ENCODE results near the gene GRID2. TPM values are rescaled to one million over a fixed set of nuclear protein-coding genes. Genes with fewer than 3 reads are reported as not detected.

The GRID2 gene
- total RNA-seq, 1 donor, result not detected

GRCh38 chr4:93409035-93409434, 1105.3 kb downstream of the GRID2 start:
- H3K4me3 ChIP-seq (ENCODE audit: low read depth, low read length), result no peak overlapping the region
- TF ChIP-seq CTCF (IDR thresholded peaks at IDR 0.05; ENCODE audit: insufficient read depth, low read depth, low read length), result no peak

GRCh38 chr4:93414041-93414550, 1110.3 kb downstream of the GRID2 start:
- no peak for TF ChIP-seq CTCF (IDR thresholded peaks at IDR 0.05; ENCODE audit: insufficient read depth, low read depth, low read length)

More at GRCh38 chr4:93409035-93409434, 1105.3 kb downstream of the GRID2 start:
- no peak for DNase-seq (ENCODE audit: low read depth)

GRCh38 chr4:93416344-93417128, 1112.8 kb downstream of the GRID2 start:
- no peak overlapping the region for H3K4me3 ChIP-seq (ENCODE audit: low read depth, low read length)
- TF ChIP-seq CTCF (IDR thresholded peaks at IDR 0.05; ENCODE audit: insufficient read depth, low read depth, low read length), result no peak
- no peak for DNase-seq (ENCODE audit: low read depth)

More at GRCh38 chr4:93414041-93414550, 1110.3 kb downstream of the GRID2 start:
- no peak for DNase-seq (ENCODE audit: low read depth)
- no peak overlapping the region for H3K4me3 ChIP-seq (ENCODE audit: low read depth, low read length)

- no peak for TF ChIP-seq CTCF (IDR thresholded peaks at IDR 0.05; ENCODE audit: insufficient read depth, low read depth, low read length)
Observed at GRCh38 chr4:93431371-93431770, 1127.6 kb downstream of the GRID2 start.

GRCh38 chr4:93433840-93434239, 1130.1 kb downstream of the GRID2 start:
- H3K4me3 ChIP-seq (ENCODE audit: low read depth, low read length), result no peak overlapping the region
- no peak for TF ChIP-seq CTCF (IDR thresholded peaks at IDR 0.05; ENCODE audit: insufficient read depth, low read depth, low read length)
- no peak for DNase-seq (ENCODE audit: low read depth)

More at GRCh38 chr4:93431371-93431770, 1127.6 kb downstream of the GRID2 start:
- H3K4me3 ChIP-seq (ENCODE audit: low read depth, low read length), result no peak overlapping the region
- no peak for DNase-seq (ENCODE audit: low read depth)

- no peak for TF ChIP-seq CTCF (IDR thresholded peaks at IDR 0.05; ENCODE audit: insufficient read depth, low read depth, low read length)
- no peak for DNase-seq (ENCODE audit: low read depth)
- H3K4me3 ChIP-seq (ENCODE audit: low read depth, low read length), result no peak overlapping the region
Observed at GRCh38 chr4:93436000-93436626, 1132.3 kb downstream of the GRID2 start.
